ENCODE data around the gene CDON.

DNA sequence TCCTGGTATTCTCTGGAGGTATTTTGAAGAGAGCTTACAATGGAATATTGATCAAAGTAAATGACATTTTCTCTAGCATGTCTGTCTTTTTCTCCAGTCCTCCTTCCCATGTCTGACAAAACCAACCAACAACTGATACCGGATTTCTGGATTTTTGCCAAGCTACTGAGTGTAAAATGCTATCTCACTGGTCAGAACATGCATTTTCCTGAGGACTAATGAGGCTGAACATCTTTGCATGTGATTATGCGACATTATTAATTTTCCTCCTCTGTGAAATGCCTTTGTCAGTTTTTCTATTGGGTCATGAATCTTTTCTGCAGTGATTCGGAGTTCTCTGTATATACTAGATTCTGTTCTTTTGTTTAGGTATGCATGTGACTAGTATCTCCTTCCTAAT, 51.4 kb downstream of the CDON start:
- TF ChIP-seq, protein P1, sequence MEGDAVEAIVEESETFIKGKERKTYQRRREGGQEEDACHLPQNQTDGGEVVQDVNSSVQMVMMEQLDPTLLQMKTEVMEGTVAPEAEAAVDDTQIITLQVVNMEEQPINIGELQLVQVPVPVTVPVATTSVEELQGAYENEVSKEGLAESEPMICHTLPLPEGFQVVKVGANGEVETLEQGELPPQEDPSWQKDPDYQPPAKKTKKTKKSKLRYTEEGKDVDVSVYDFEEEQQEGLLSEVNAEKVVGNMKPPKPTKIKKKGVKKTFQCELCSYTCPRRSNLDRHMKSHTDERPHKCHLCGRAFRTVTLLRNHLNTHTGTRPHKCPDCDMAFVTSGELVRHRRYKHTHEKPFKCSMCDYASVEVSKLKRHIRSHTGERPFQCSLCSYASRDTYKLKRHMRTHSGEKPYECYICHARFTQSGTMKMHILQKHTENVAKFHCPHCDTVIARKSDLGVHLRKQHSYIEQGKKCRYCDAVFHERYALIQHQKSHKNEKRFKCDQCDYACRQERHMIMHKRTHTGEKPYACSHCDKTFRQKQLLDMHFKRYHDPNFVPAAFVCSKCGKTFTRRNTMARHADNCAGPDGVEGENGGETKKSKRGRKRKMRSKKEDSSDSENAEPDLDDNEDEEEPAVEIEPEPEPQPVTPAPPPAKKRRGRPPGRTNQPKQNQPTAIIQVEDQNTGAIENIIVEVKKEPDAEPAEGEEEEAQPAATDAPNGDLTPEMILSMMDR (IDR thresholded peaks at IDR 0.05): no peak
- no peak for TF ChIP-seq ZFX (IDR thresholded peaks at IDR 0.05; ENCODE audit: borderline replicate concordance)

All from 22Rv1 (cell line).